H9 (cell line): ENCODE results near the gene ADGRA1. TPM values are rescaled to one million over a fixed set of nuclear protein-coding genes. Genes with fewer than 3 reads are reported as not detected.

Source experiments
- DNase-seq: peaks from one replicate; pipeline ENCODE4 v3.0.0-alpha.2; 2017
- H2AFZ ChIP-seq: one replicate; pipeline ENCODE4 v1.6.1; 2013; ENCODE audit warnings: mild to moderate bottlenecking, low read length, control low read depth, moderate library complexity
- H2AK5ac ChIP-seq: 2 replicates; pipeline ENCODE4 v1.6.1; 2013; ENCODE audit warnings: low read length, control low read depth, mixed read lengths; ENCODE audit not compliant: insufficient read length
- H2BK120ac ChIP-seq: one replicate; pipeline ENCODE4 v1.6.1; 2013; ENCODE audit warnings: low read depth, mild to moderate bottlenecking, low read length, control low read depth, inconsistent platforms; ENCODE audit not compliant: poor library complexity, severe bottlenecking
- H2BK12ac ChIP-seq: 2 replicates; pipeline ENCODE4 v1.6.1; 2013; ENCODE audit warnings: low read length, control low read depth, mixed read lengths, low read depth; ENCODE audit not compliant: insufficient read length
- H2BK15ac ChIP-seq: 2 replicates; pipeline ENCODE4 v1.6.1; 2013; ENCODE audit warnings: low read depth, low read length, control low read depth
- H2BK20ac ChIP-seq: one replicate; pipeline ENCODE4 v1.6.1; 2013; ENCODE audit warnings: low read depth, mild to moderate bottlenecking, low read length, control low read depth, inconsistent platforms; ENCODE audit not compliant: poor library complexity, severe bottlenecking
- H2BK5ac ChIP-seq: 2 replicates; pipeline ENCODE4 v1.6.1; 2013; ENCODE audit warnings: low read length, control low read depth, mixed read lengths; ENCODE audit not compliant: insufficient read length
- H3K14ac ChIP-seq: 2 replicates; pipeline ENCODE4 v1.6.1; 2013; ENCODE audit warnings: low read length, control low read depth; ENCODE audit not compliant: insufficient read depth
- H3K18ac ChIP-seq: 2 replicates; pipeline ENCODE4 v1.6.1; 2013; ENCODE audit warnings: low read depth, mild to moderate bottlenecking, mixed read lengths, low read length, control low read depth; ENCODE audit not compliant: insufficient read length
- H3K23ac ChIP-seq: 2 replicates; pipeline ENCODE4 v1.6.1; 2013; ENCODE audit warnings: low read length, control low read depth, mixed read lengths, low read depth; ENCODE audit not compliant: insufficient read length
- H3K23me2 ChIP-seq: 2 replicates; pipeline ENCODE4 v1.6.1; 2013; ENCODE audit warnings: low read depth, mild to moderate bottlenecking, mixed read lengths, low read length, control low read depth; ENCODE audit not compliant: insufficient read length, poor library complexity, severe bottlenecking
- H3K27ac ChIP-seq: 2 replicates; pipeline ENCODE4 v1.5.1; 2013; ENCODE audit warnings: low read length, control low read depth, mixed read lengths, low read depth; ENCODE audit not compliant: insufficient read length
- H3K27me3 ChIP-seq: 2 replicates; pipeline ENCODE4 v1.6.1; 2013; ENCODE audit warnings: low read length, control low read depth, inconsistent platforms; ENCODE audit not compliant: insufficient read depth
- H3K4ac ChIP-seq: 2 replicates; pipeline ENCODE4 v1.6.1; 2013; ENCODE audit warnings: low read depth, mild to moderate bottlenecking, control low read depth, inconsistent platforms, low read length, moderate library complexity
- H3K4me1 ChIP-seq: 2 replicates; pipeline ENCODE4 v1.6.1; 2013; ENCODE audit warnings: low read length, control low read depth, inconsistent platforms; ENCODE audit not compliant: insufficient read depth
- H3K4me2 ChIP-seq: 2 replicates; pipeline ENCODE4 v1.6.1; 2013; ENCODE audit warnings: low read length, control low read depth, mixed read lengths; ENCODE audit not compliant: insufficient read length, insufficient read depth
- H3K56ac ChIP-seq: 2 replicates; pipeline ENCODE4 v1.6.1; 2013; ENCODE audit warnings: low read depth, mild to moderate bottlenecking, mixed read lengths, low read length, control low read depth; ENCODE audit not compliant: insufficient read length
- H3K79me1 ChIP-seq: 2 replicates; pipeline ENCODE4 v1.6.1; 2013; ENCODE audit warnings: low read depth, mild to moderate bottlenecking, moderate library complexity, low read length, control low read depth, inconsistent platforms; ENCODE audit not compliant: insufficient read depth, poor library complexity, severe bottlenecking
- H3K79me2 ChIP-seq: 2 replicates; pipeline ENCODE4 v1.6.1; 2013; ENCODE audit warnings: low read length, control low read depth, inconsistent platforms; ENCODE audit not compliant: insufficient read depth
- H3K9ac ChIP-seq: 2 replicates; pipeline ENCODE4 v1.6.1; 2013; ENCODE audit warnings: low read length, control low read depth, mixed read lengths; ENCODE audit not compliant: insufficient read length; ENCODE audit errors: extremely low read depth
- H3K9me3 ChIP-seq: one replicate; pipeline ENCODE4 v1.6.1; 2013; ENCODE audit warnings: low read depth, low read length, inconsistent platforms; ENCODE audit not compliant: control insufficient read depth
- H3T11ph ChIP-seq: one replicate; pipeline ENCODE4 v1.6.1; 2013; ENCODE audit warnings: mild to moderate bottlenecking, low read length, control low read depth, inconsistent platforms
- H4K20me1 ChIP-seq: one replicate; pipeline ENCODE4 v1.6.1; 2013; ENCODE audit not compliant: control insufficient read depth, insufficient read length, insufficient read depth
- H4K5ac ChIP-seq: 2 replicates; pipeline ENCODE4 v1.6.1; 2013; ENCODE audit warnings: low read depth, mild to moderate bottlenecking, mixed read lengths, low read length, control low read depth; ENCODE audit not compliant: insufficient read length
- H4K8ac ChIP-seq: replicated peaks from 2 replicates; pipeline ENCODE4 v1.6.1; 2013; ENCODE audit warnings: low read length, control low read depth, mixed read lengths, low read depth; ENCODE audit not compliant: insufficient read length
- H4K91ac ChIP-seq: 2 replicates; pipeline ENCODE4 v1.6.1; 2013; ENCODE audit warnings: low read depth, mild to moderate bottlenecking, moderate library complexity, mixed read lengths, low read length, control low read depth; ENCODE audit not compliant: insufficient read length
- H3K27ac Mint-ChIP-seq, 3 experiments: 2 replicates in 2 of 3; 3 replicates in 1 of 3; pipeline ENCODE4 v1.8.0; 2020 to 2021; ENCODE audit warnings: mixed read lengths in 3 of 3, mild to moderate bottlenecking in 1 of 3, moderate library complexity in 1 of 3
- H3K27me3 Mint-ChIP-seq: 2 replicates; pipeline ENCODE4 v1.8.0; 2021; ENCODE audit warnings: low read depth, mild to moderate bottlenecking, moderate library complexity, mixed read lengths
- H3K36me3 Mint-ChIP-seq, 3 experiments: 2 replicates in 2 of 3; 3 replicates in 1 of 3; pipeline ENCODE4 v1.8.0; 2020 to 2021; ENCODE audit warnings: low read depth in 3 of 3, mixed read lengths in 3 of 3; ENCODE audit not compliant: insufficient read depth in 1 of 3
- H3K4me1 Mint-ChIP-seq, 2 experiments: 2 replicates each; pipeline ENCODE4 v1.8.0; 2020; ENCODE audit warnings: mixed read lengths in 2 of 2
- H3K4me3 Mint-ChIP-seq, 2 experiments: 2 replicates in 1 of 2; 3 replicates in 1 of 2; pipeline ENCODE4 v1.8.0; 2020 to 2021; ENCODE audit warnings: mild to moderate bottlenecking in 2 of 2, mixed read lengths in 2 of 2, moderate library complexity in 1 of 2
- H3K9me3 Mint-ChIP-seq, 2 experiments: 2 replicates in 1 of 2; 3 replicates in 1 of 2; pipeline ENCODE4 v1.8.0; 2020; ENCODE audit warnings: mild to moderate bottlenecking in 2 of 2, mixed read lengths in 2 of 2, moderate library complexity in 1 of 2
- WGBS: extraction: QIAGEN DNeasy Blood & Tissue Kit; methylation state at CpG from one replicate; pipeline ENCODE4 v1.1.7; 2013; ENCODE audit warnings: missing lambda C conversion rate, low lambda C conversion rate, mixed read lengths; ENCODE audit not compliant: insufficient read length; ENCODE audit errors: extremely low coverage; 5-methylcytosine and 5-hydroxymethylcytosine counted together
- total RNA-seq: library from RNA; stranded (reverse); gene quantifications from 2 replicates; pipeline ENCODE4 v1.2.1, GENCODE V29; 2021
- TF ChIP-seq, protein P1 (sequence below): fragments of 200-600 bp; sonication (generic); conservative IDR thresholded peaks from 3 replicates; pipeline ENCODE4 v1.8.0; 2021; ENCODE audit warnings: antibody characterized with exemption, mild to moderate bottlenecking

Gene ADGRA1
- total RNA-seq, 1 experiment from 2014 or later: 0.11 TPM

DNA sequence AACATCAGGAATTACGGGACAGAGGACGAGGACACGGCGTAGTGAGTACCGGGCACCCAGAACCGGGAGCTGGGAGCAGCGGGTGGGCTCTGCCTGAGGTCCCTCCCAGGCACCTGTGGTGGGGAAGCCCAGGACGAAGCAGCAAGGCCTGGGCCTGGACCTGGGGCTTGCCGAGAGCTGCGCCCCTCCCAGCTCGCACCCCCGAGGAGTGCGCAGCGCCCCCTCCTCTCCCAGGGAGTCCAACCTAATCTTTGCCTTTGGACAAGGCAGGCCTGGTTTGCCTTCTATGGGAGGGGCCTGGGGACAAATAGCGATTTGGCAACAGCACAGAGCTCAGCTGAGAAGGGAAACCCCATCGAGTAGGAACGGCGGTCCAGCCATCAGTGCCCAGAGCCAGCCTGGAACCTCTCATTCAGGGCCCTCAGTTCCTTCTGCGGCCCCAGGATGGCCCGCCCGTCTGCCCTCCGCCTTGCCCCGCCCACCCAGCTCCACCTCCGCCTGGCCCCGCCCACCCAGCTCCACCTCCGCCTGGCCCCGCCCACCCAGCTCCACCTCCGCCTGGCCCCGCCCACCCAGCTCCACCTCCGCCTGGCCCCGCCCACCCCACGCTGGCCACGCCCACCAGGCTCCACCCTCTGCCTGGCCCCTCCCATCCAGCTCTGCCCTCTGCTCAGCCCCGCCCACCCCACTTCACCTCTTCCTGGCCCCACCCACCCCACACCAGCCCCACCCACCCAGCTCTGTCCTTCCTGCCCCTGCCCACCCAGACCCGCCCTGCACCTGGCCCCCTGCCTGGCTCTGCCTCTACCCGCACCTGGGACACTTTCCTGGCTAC lies 39.8 kb downstream of the ADGRA1 start:
- no peak overlapping the region for H3K4ac ChIP-seq
- no peaks in the 10 kb centered on the region for H3K79me1 ChIP-seq
- no peak overlapping the region for H2BK15ac ChIP-seq
- Mint-ChIP-seq H3K4me1 (peaks cover 0 to 2% of the 10 kb centered on the region in 2 experiments; a peak in 1 of 4 replicates), H3K27me3 (peaks cover 10% of the 10 kb centered on the region), H3K27ac (no peak overlapping the region), H3K9me3 (peaks cover 0 to 7% of the 10 kb centered on the region in 2 experiments; a peak in 2 of 5 replicates), H3K36me3 (no peaks in the 10 kb centered on the region; a peak in 1 of 7 replicates), H3K4me3 (no peak overlapping the region)
- H3K14ac ChIP-seq: no peak overlapping the region
- no peaks in the 10 kb centered on the region for H3K79me2 ChIP-seq
- no peak overlapping the region for H4K5ac ChIP-seq
- H3K23ac ChIP-seq: no peak overlapping the region
- H3K56ac ChIP-seq: no peak overlapping the region
- WGBS: no CpG with 5 or more reads among the region's 36 CpGs
- H3K18ac ChIP-seq: no peak overlapping the region
- no peak overlapping the region for H2BK12ac ChIP-seq
- no peak overlapping the region for H2AFZ ChIP-seq
- no peak overlapping the region for H2BK20ac ChIP-seq
- no peaks in the 10 kb centered on the region for H4K20me1 ChIP-seq
- TF ChIP-seq, protein P1, sequence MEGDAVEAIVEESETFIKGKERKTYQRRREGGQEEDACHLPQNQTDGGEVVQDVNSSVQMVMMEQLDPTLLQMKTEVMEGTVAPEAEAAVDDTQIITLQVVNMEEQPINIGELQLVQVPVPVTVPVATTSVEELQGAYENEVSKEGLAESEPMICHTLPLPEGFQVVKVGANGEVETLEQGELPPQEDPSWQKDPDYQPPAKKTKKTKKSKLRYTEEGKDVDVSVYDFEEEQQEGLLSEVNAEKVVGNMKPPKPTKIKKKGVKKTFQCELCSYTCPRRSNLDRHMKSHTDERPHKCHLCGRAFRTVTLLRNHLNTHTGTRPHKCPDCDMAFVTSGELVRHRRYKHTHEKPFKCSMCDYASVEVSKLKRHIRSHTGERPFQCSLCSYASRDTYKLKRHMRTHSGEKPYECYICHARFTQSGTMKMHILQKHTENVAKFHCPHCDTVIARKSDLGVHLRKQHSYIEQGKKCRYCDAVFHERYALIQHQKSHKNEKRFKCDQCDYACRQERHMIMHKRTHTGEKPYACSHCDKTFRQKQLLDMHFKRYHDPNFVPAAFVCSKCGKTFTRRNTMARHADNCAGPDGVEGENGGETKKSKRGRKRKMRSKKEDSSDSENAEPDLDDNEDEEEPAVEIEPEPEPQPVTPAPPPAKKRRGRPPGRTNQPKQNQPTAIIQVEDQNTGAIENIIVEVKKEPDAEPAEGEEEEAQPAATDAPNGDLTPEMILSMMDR: no peak
- no peaks in the 10 kb centered on the region for H3K4me1 ChIP-seq
- no peak overlapping the region for H4K91ac ChIP-seq
- H3K23me2 ChIP-seq: no peaks in the 10 kb centered on the region
- no peak overlapping the region for H2BK5ac ChIP-seq
- H3K4me2 ChIP-seq: no peak overlapping the region
- no peak overlapping the region for H3T11ph ChIP-seq
- no peak overlapping the region for H3K27ac ChIP-seq
- H2BK120ac ChIP-seq: no peak overlapping the region
- peak; percentile 65 for DNase-seq
- no peaks in the 10 kb centered on the region for H3K27me3 ChIP-seq
- H4K8ac ChIP-seq: no peak overlapping the region
- H3K9ac ChIP-seq: no peak overlapping the region
- no peak overlapping the region for H2AK5ac ChIP-seq
- no peaks in the 10 kb centered on the region for H3K9me3 ChIP-seq
